SH-SY5Y (cell line): ENCODE data around the gene HMBS.

Source experiments
- GATA2 ChIP-seq: IDR thresholded peaks from 2 replicates; pipeline ENCODE4 v1.6.1; 2011; ENCODE audit warnings: mild to moderate bottlenecking, low read depth, low read length
- GATA3 ChIP-seq: IDR thresholded peaks from 2 replicates; pipeline ENCODE4 v1.6.1; 2011; ENCODE audit warnings: low read depth, mild to moderate bottlenecking, low read length, moderate library complexity

GRCh38 chr11:119107538-119108145, 23.0 kb downstream of the HMBS start:
- TF ChIP-seq GATA2 = no peak
- no peak for TF ChIP-seq GATA3
